Esophagus mucosa (tissue), 1 donor: ENCODE results near the gene F10. TPM values are rescaled to one million over a fixed set of nuclear protein-coding genes. Genes with fewer than 3 reads are reported as not detected.

ENCODE experiments used
- ATAC-seq: fragments of 200-7000 bp; cut with Tn5 transposase; one replicate; pipeline ENCODE4 v1.9.1; 2020
- total RNA-seq: library from RNA; stranded (reverse); gene quantifications from one replicate; pipeline ENCODE4 v1.2.4, GENCODE V29; 2023
- donor health status: DM: yes; HTN: yes; CAD: no.

Gene F10
- total RNA-seq, 1 donor from 2014 or later, result 0.56 TPM

- no peak for ATAC-seq
These were observed 17.0 kb downstream of the F10 start for GRCh38 chr13:113139577-113139976.

- peak; percentile 66 for ATAC-seq
These were observed 18.3 kb downstream of the F10 start for GRCh38 chr13:113140677-113141600.

GRCh38 chr13:113141601-113141970 lies 19.0 kb downstream of the F10 start:
- ATAC-seq, result no peak

GRCh38 chr13:113142876-113143275 lies 20.3 kb downstream of the F10 start:
- no peak for ATAC-seq

GRCh38 chr13:113143466-113144254 lies 21.1 kb downstream of the F10 start:
- no peak for ATAC-seq

GRCh38 chr13:113144255-113144629 lies 21.6 kb downstream of the F10 start:
- no peak for ATAC-seq

GRCh38 chr13:113145496-113145895 lies 22.9 kb downstream of the F10 start:
- ATAC-seq, result no peak

GRCh38 chr13:113145911-113146598 lies 23.5 kb downstream of the F10 start:
- no peak for ATAC-seq

- no peak for ATAC-seq
These were observed 24.2 kb downstream of the F10 start for GRCh38 chr13:113146750-113147149.

GRCh38 chr13:113147206-113147605 lies 24.6 kb downstream of the F10 start:
- ATAC-seq, result no peak

- no peak for ATAC-seq
These were observed 25.8 kb downstream of the F10 start for GRCh38 chr13:113148407-113148806.

- no peak for ATAC-seq
These were observed 26.4 kb downstream of the F10 start for GRCh38 chr13:113148940-113149503.

- no peak for ATAC-seq
These were observed 27.3 kb downstream of the F10 start for GRCh38 chr13:113149711-113150549.

GRCh38 chr13:113150550-113151365 lies 28.2 kb downstream of the F10 start:
- ATAC-seq, result no peak

GRCh38 chr13:113151745-113152690 lies 29.4 kb downstream of the F10 start:
- no peak for ATAC-seq

- no peak for ATAC-seq
These were observed 30.0 kb downstream of the F10 start for GRCh38 chr13:113152691-113152983.

GRCh38 chr13:113152984-113153809 lies 30.6 kb downstream of the F10 start:
- peak; percentile 45 for ATAC-seq

GRCh38 chr13:113153810-113154748 lies 31.5 kb downstream of the F10 start:
- peak; percentile 80 for ATAC-seq
